NK-92 (cell line): ENCODE data around the gene GALNT1.

Experiments used
- DNase-seq: peaks from one replicate; lab custom pipeline; 2025; ENCODE audit not compliant: unreplicated experiment; lab: John Stamatoyannopoulos, UW

GALNT1 gene

GRCh38 chr18:35711227-35711626 lies 129.7 kb downstream of the GALNT1 start:
- no peak for DNase-seq

- DNase-seq = no peak
These were observed 132.0 kb downstream of the GALNT1 start for GRCh38 chr18:35713545-35713944.

GRCh38 chr18:35714539-35714938 lies 133.0 kb downstream of the GALNT1 start:
- DNase-seq = no peak

- no peak for DNase-seq
These were observed 133.6 kb downstream of the GALNT1 start for GRCh38 chr18:35715139-35715538.

DNA sequence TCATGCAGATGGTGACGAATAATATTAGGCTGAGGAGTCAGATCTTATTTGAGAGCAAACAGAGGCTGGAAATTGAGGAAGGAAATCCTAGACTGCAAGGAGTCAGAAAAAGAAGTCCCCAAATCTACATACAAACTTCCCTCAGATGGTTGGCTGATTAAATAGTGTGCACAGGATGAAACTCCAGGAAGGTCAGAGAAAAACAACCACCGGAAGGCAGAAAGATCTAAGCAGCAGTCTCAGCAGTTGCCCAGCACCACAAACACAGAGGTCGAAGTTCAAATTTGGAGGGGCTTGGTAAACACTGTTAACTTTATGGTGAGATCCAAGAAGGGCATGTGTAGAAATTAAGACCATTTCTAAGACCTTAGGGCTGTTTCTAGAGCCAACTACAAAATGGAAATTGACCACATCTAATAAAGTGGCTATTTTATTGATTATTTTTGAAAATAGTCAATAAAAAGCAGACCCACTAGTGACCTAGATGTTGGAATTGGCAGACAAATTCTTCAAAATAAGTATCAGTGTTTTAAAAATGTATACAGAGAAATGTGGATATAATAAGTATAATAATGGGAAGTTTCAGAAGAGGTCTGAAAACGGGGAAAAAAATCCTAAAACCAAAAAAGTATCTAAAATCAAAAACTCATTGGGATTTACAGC lies 134.8 kb downstream of the GALNT1 start:
- DNase-seq = no peak

- no peak for DNase-seq
These were observed 135.6 kb downstream of the GALNT1 start for GRCh38 chr18:35717182-35717581.

GRCh38 chr18:35721431-35722081 lies 140.0 kb downstream of the GALNT1 start:
- no peak for DNase-seq

DNA sequence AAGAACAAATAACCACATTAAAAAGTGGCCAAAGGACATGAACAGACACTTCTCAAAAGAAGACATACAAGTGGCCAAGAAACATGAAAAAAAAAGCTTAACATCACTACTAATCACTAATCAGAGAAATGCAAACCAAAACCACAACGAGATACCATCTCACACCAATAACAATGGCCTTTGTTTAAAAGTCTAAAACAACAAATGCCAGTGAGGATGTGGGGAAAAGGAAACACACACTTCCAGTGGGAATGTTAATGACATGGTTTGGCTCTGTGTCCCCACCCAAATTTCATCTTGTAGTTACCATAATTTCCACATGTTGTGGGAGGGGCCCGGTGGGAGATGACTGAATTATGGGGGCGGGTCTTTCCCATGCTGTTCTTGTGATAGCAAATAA lies 147.1 kb downstream of the GALNT1 start:
- DNase-seq = no peak

- no peak for DNase-seq
These were observed 148.6 kb downstream of the GALNT1 start for GRCh38 chr18:35729991-35730668.

DNA sequence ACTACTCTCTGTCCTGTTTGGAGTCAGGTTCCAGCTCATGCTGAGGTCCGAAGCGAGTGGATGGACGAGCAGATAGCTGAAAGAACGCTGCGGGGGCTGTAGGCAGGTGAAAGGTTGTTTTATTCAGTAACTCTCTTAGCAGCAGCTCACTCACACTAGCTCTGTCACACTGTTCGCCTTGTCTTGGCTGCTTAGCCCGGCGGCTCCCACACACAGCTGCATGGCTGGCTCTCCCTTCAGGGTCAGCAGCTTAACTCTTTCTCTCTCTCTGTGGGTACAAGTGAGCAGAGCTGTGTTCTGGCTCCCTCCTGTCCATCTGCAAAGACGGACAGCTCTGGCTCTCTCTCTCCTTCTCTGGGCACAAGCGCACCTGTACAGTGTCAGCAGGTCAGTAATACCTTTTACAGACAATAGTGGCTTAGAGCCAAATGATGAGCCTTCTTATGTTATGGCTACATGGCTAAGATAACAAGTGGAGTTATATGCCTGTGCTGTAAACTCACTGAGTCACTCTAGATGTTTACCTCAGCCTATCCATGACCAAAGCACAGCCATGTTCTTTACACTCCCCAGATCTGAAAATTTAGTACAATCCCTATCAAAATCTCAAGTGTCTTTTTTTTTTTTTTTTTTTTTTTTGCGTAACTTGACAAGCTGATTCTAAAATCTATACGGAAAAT lies 149.3 kb downstream of the GALNT1 start:
- DNase-seq = no peak

GRCh38 chr18:35731701-35732100 lies 150.2 kb downstream of the GALNT1 start:
- DNase-seq = no peak

DNA sequence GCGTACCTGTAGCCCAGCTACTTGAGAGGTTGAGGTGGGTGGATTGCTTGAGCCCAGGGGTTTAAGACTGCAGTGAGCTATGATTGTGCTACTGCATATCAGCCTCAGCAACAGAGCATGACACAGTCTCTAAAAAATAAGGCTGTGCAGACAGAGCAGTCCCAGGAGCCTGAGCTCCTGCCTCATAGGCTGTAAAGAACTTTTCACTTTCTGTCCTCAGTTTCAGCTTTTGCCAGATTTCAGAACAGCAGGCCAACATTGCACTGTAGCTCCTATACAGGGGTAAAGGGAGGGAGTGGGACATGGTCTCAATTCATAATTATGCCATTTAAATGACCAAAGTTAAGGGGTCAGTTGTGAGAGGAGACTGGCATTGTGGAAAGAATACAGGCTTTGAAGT lies 150.6 kb downstream of the GALNT1 start:
- DNase-seq = no peak

- DNase-seq = no peak
These were observed 151.1 kb downstream of the GALNT1 start for GRCh38 chr18:35732636-35733035.

- DNase-seq = no peak
These were observed 151.9 kb downstream of the GALNT1 start for GRCh38 chr18:35733408-35733807.

DNA sequence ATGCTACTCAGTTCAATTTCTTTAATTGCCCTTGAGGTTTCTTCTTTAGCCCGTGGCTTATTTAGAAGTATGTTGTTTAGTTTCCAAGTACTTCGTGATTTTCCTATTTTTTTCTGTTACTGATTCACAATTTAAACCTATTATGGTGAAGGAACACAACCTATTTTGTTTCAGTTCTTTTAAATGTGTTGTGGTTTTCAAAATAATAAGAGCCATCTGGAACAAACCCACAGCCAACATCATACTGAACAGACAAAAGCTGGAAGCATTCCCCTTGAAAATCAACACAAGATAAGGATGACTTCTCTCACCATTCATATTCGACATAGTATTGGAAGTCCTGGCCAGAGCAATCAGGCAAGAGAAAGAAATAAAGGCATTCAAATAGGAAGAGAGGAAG lies 155.2 kb downstream of the GALNT1 start:
- no peak for DNase-seq

DNA sequence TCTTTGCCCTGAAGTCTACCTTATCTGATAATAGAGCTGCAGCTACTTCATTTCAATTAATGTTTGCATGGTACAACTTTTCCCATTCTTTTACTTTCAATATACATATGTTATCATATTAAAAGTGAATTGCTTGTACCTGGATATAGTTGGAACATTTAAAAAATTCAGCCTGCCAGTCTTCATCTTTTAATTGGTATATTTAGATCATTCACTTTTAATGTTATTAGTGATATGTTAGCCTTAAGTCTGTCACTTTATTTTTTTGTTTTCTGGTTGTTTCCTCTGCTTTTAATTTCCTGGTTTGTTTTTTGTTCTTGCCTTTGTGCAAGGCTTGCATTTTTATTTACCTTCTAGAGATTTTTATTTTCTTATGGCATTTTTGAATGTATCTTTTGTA lies 158.2 kb downstream of the GALNT1 start:
- DNase-seq = no peak

DNA sequence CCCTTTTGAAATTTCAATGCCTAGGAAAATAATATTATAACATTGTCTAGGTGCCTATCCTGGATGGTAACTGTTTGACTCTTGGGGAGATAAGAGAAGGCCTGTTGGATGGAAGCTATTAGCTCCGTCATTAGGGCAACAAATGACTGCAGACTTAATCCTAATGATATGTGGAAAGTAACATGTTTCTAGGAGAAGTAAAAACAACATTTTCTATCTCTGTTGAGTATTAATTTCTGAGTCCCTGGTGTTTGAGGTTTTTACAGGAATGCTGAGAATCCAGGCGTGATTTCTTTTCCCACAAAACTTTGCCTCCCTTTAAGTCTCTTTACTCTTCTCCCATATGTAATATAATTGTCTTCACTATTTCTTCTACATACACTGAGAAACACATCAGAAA lies 159.1 kb downstream of the GALNT1 start:
- no peak for DNase-seq

- DNase-seq = no peak
These were observed 162.4 kb downstream of the GALNT1 start for GRCh38 chr18:35743916-35744315.

DNA sequence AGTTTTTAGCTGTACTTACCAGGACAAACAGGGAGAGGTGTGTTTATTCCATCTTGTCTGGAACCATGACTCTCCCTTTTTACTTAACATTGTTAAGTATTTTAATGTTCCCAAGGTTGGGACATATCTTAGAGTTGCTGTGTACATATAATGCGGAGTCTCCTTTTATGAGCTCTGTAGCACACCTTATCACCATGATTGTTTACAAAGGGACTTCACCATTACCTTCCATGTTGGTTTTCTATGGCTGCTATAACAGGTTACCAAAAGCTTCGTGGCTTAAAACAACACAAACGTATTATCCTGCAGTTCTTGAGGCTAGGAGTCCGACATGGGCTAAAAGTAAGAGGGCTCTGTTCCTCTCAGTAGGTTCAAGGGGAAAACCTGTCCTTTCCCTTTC lies 164.3 kb downstream of the GALNT1 start:
- DNase-seq = no peak

DNA sequence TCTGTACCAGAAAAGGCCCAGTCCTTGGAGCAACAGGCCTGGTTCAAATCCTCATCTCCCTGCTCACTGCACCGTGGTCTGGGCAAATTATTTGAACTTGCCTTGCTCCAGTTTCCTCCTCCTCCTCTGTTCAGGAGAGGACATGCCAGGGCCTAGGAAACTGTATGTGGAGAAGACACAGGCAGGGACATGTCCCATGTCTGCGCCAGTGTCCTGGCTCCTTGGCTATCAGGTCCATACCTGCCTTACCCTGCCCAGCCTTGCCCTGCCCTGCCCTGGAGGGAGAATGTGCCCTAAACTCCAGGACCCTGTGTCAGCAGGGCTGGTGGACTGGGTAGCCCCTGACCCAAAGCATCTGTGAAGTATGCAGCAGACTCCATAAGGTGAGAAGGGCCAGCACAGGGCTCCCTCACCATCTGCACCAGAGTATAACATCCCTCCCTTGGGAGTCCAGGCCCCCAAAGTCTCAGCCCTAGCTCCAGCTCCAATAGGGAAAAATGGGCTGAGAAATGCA lies 165.3 kb downstream of the GALNT1 start:
- DNase-seq = no peak

- DNase-seq = no peak
These were observed 166.4 kb downstream of the GALNT1 start for GRCh38 chr18:35747894-35748472.
